Measurements from ENCODE around the gene SPAG6. TPM values are rescaled to one million over a fixed set of nuclear protein-coding genes. Genes with fewer than 3 reads are reported as not detected.
A peak's percentile ranks its signal among the peaks of the same experiment; 100 is the strongest.

The SPAG6 gene
- total and polyA plus RNA-seq, 9 of the 15 experiments (the other 6 are each of a cell fraction or from before 2014, with no cell fraction given), result 3.5 to 23.1 (median 11.8) TPM

- no peak for TF ChIP-seq ATF6 (CRISPR knock-in tag; IDR thresholded peaks at IDR 0.05)
- no peak for TF ChIP-seq MECOM (CRISPR knock-in tag; IDR thresholded peaks at IDR 0.05)
- TF ChIP-seq, protein P1, sequence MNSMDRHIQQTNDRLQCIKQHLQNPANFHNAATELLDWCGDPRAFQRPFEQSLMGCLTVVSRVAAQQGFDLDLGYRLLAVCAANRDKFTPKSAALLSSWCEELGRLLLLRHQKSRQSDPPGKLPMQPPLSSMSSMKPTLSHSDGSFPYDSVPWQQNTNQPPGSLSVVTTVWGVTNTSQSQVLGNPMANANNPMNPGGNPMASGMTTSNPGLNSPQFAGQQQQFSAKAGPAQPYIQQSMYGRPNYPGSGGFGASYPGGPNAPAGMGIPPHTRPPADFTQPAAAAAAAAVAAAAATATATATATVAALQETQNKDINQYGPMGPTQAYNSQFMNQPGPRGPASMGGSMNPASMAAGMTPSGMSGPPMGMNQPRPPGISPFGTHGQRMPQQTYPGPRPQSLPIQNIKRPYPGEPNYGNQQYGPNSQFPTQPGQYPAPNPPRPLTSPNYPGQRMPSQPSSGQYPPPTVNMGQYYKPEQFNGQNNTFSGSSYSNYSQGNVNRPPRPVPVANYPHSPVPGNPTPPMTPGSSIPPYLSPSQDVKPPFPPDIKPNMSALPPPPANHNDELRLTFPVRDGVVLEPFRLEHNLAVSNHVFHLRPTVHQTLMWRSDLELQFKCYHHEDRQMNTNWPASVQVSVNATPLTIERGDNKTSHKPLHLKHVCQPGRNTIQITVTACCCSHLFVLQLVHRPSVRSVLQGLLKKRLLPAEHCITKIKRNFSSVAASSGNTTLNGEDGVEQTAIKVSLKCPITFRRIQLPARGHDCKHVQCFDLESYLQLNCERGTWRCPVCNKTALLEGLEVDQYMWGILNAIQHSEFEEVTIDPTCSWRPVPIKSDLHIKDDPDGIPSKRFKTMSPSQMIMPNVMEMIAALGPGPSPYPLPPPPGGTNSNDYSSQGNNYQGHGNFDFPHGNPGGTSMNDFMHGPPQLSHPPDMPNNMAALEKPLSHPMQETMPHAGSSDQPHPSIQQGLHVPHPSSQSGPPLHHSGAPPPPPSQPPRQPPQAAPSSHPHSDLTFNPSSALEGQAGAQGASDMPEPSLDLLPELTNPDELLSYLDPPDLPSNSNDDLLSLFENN (IDR thresholded peaks at IDR 0.05; ENCODE audit: low read depth in 2 of 2, low read length in 2 of 2), result peak in 1 of 2 experiments; percentile 67; a peak in 1 of 4 replicates
- peak; percentile 37 for TF ChIP-seq CXXC5 (CRISPR knock-in tag; IDR thresholded peaks at IDR 0.05)
- TF ChIP-seq ASH1L (IDR thresholded peaks at IDR 0.05; ENCODE audit: borderline replicate concordance, low read depth, partially characterized antibody), result no peak
- no peak for TF ChIP-seq RNF219 (CRISPR knock-in tag; IDR thresholded peaks at IDR 0.05)
- peak; percentile 9 for TF ChIP-seq NEUROD1 (IDR thresholded peaks at IDR 0.05; ENCODE audit: borderline replicate concordance, low read depth, low read length, partially characterized antibody)
- peak; percentile 84 for TF ChIP-seq CBFA2T3 (IDR thresholded peaks at IDR 0.05)
- no peak for TF ChIP-seq HNRNPH1 (optimal IDR thresholded peaks at IDR 0.05; ENCODE audit: low read depth, low read length)
- TF ChIP-seq FOXM1 (IDR thresholded peaks at IDR 0.05; ENCODE audit: low read depth), result peak; percentile 54; the same call in 1 of the 2 replicates
- no peak for TF ChIP-seq FOXM1 (CRISPR knock-in tag; IDR thresholded peaks at IDR 0.05; ENCODE audit: low read depth)
- no peak for TF ChIP-seq BCLAF1 (IDR thresholded peaks at IDR 0.05; ENCODE audit: borderline replicate concordance in 1 of 2, control insufficient read depth in 1 of 2, low read depth in 2 of 2, low read length in 1 of 2)
- 0 out of 4 replicates have a peak, but pooled peaks of 1 of the 2 experiments have one; percentile 34 for TF ChIP-seq RAD21 (CRISPR knock-in tag; conservative IDR thresholded peaks at IDR 0.05 in 1 of 2, IDR thresholded peaks at IDR 0.05 in 1 of 2)
- peak; percentile 89 for TF ChIP-seq CEBPG (CRISPR knock-in tag; IDR thresholded peaks at IDR 0.05)
- peak; percentile 42 to 99; a peak in 3 of 4 replicates for TF ChIP-seq CEBPG (tag; conservative IDR thresholded peaks at IDR 0.05 in 1 of 2, IDR thresholded peaks at IDR 0.05 in 1 of 2)
These were observed 44.7 kb downstream of the SPAG6 start (continued) for GRCh38 chr10:22389856-22390589.
